AG09309 (cell line): ENCODE measurements around the gene ARHGAP26.

Experiments
- DNase-seq: peaks from one replicate; pipeline ENCODE4 v3.0.0-alpha.2; 2010; ENCODE audit warnings: low read depth
- H3K4me3 ChIP-seq: 2 replicates; pipeline ENCODE4 v1.5.1; 2011; ENCODE audit warnings: mild to moderate bottlenecking, low read depth, low read length, moderate library complexity; ENCODE audit not compliant: control insufficient read depth
- CTCF ChIP-seq: IDR thresholded peaks from 2 replicates; pipeline ENCODE4 v1.5.1; 2011; ENCODE audit warnings: mild to moderate bottlenecking, low read depth, low read length, inconsistent platforms; ENCODE audit not compliant: insufficient read depth, control insufficient read depth; ENCODE audit errors: missing control alignments

Gene ARHGAP26

GRCh38 chr5:142816531-142817430 is 46.6 kb downstream of the ARHGAP26 start:
- no peak for TF ChIP-seq CTCF
- DNase-seq: no peak
- H3K4me3 ChIP-seq: no peak overlapping the region

GRCh38 chr5:142817949-142818431 is 47.8 kb downstream of the ARHGAP26 start:
- no peak overlapping the region for H3K4me3 ChIP-seq
- no peak for TF ChIP-seq CTCF
- DNase-seq: no peak

DNA sequence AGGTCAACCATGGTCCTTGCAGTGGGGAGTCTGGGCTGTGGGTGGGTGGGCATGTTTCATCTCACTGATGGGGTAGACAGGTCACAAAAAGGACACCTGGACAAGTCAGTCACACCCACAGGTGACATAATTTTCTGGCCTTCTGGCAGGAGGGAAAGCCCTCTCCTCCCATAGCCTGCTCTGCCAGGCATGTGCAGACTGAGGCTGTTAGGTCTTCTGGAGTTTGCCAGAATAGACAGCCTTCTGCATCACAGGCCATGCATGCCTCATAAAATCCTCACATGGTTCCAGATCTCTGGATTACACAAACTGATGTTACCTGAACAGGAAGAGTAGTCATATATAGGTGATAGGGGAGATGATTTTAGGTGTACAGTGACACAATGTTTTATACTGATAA is 49.1 kb downstream of the ARHGAP26 start:
- no peak overlapping the region for H3K4me3 ChIP-seq
- no peak for DNase-seq
- TF ChIP-seq CTCF: no peak

DNA sequence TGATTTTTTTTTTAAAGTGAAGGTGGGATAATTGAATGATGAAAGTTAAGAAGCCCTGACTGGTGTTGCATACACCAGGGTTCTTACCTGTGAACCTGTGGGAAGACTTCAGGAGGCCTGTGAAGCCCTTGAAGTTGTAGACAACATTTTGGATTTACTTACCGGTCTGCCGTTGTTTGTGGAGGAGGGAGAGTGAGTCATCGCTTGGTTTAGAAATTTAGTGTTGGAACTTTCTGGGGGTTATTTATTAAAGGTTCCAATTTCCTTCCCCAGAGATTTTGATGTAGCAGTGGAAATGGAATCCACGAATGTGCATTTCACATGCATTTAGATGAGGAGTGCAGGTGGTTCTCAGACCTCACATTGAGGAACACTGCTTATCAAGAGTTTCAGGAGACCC is 49.6 kb downstream of the ARHGAP26 start:
- no peak overlapping the region for H3K4me3 ChIP-seq
- no peak for TF ChIP-seq CTCF

DNA sequence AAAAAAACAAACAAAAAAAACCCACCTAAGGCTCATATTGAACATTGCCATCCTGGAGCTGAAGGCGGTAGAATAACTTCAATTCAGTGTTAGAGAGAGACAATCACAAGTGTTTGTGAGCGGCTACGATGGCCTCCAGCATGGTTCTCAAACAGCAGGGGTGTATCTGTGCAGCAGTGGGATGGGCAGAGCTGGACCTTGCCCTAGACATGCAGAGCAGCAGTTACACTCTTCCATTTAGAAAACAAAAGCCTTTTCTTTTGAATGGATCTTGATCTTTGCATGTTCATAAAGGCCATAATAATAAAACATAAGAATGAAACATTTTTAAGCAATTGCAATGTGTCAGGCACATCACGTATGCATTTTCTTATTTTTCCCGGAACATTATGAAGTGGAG is 50.3 kb downstream of the ARHGAP26 start:
- DNase-seq: no peak
- TF ChIP-seq CTCF: no peak
- H3K4me3 ChIP-seq: no peak overlapping the region

More for the DNA sequence above, 49.6 kb downstream of the ARHGAP26 start:
- no peak for DNase-seq

GRCh38 chr5:142821034-142821732 is 51.0 kb downstream of the ARHGAP26 start:
- no peak overlapping the region for H3K4me3 ChIP-seq
- TF ChIP-seq CTCF: no peak
- no peak for DNase-seq
